Epithelial cell of proximal tubule (primary cell): ENCODE measurements around the gene ATXN7. TPM values are rescaled to one million over a fixed set of nuclear protein-coding genes. Genes with fewer than 3 reads are reported as not detected.

Experiments used
- DNase-seq: peaks from one replicate; pipeline ENCODE4 v3.0.0-alpha.2; 2011; ENCODE audit warnings: low read depth
- H3K4me3 ChIP-seq: 2 replicates; pipeline ENCODE4 v1.5.1; 2011; ENCODE audit warnings: low read depth, mild to moderate bottlenecking, low read length
- total RNA-seq: library from RNA; depleted of rRNA; stranded (reverse); fragments of >200 nt; gene quantifications from 2 replicates; pipeline ENCODE4 v1.2.3, GENCODE V29; 2015
- TF ChIP-seq, protein P1 (sequence below): conservative IDR thresholded peaks from 2 replicates; pipeline ENCODE4 v1.5.1; 2012; ENCODE audit warnings: low read depth, mild to moderate bottlenecking, low read length

Gene ATXN7
- total RNA-seq, 1 donor from 2014 or later, result 16.7 TPM

DNA sequence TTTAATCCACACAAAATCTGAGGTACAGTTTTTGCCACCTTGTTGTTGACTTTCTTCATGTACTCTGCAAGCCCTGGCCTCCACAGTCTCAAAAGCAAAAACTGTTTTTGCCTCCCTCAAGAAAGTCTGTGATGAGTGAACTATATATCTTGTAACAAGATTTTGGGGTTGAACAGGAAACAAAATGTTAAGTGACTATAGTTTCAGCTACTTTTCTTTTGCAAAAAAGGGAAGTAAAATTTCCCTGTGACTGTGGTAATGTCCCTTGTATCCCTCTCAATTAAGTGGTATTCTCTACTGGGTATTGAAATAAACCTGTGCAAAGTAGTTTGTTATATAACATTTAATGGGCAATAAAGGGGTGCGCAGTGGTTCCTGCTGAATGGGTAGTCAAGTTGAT lies 69.8 kb downstream of the ATXN7 start:
- no peak overlapping the region for H3K4me3 ChIP-seq
- TF ChIP-seq, protein P1, sequence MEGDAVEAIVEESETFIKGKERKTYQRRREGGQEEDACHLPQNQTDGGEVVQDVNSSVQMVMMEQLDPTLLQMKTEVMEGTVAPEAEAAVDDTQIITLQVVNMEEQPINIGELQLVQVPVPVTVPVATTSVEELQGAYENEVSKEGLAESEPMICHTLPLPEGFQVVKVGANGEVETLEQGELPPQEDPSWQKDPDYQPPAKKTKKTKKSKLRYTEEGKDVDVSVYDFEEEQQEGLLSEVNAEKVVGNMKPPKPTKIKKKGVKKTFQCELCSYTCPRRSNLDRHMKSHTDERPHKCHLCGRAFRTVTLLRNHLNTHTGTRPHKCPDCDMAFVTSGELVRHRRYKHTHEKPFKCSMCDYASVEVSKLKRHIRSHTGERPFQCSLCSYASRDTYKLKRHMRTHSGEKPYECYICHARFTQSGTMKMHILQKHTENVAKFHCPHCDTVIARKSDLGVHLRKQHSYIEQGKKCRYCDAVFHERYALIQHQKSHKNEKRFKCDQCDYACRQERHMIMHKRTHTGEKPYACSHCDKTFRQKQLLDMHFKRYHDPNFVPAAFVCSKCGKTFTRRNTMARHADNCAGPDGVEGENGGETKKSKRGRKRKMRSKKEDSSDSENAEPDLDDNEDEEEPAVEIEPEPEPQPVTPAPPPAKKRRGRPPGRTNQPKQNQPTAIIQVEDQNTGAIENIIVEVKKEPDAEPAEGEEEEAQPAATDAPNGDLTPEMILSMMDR, result no peak
- no peak for DNase-seq

DNA sequence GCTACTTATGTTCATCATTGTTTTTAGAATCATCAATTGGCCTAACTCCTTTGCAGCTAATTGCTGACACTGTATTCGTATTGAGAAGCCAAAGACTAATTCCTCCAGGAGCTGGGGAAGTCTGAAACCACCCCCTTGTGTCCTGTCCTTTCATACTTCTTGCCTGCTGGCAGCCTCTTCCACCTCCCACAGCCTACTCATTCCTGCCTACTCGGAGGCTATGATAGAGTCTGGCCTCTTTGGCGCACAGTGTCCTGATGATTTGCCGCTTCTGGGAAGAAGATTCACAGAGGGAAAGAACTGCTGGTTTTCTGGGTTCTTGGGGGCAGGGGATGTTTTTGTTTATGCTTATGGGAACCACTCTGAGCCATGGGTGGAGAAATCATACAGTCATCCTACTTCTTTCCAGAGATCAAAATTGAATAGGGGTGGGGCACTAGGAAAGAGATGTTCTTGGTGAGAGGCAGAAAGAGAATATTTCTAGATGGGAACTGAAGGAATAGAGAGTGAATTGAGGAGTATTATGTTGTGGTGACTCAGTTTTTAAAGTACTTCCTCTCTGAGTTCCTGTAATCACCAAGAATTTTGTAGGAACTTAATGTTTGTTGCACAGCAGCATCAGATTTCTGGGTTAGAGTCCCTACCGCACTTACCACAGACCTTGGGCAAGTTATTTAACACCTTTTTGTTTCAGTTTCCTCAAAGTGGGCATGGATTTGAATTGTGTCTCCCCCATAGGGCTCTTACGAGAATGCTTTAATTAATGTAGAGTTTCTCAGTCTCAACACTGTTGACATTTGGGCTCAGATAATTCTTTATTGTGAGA lies 70.6 kb downstream of the ATXN7 start:
- TF ChIP-seq, protein P1, result no peak
- H3K4me3 ChIP-seq, result no peak overlapping the region
- no peak for DNase-seq

DNA sequence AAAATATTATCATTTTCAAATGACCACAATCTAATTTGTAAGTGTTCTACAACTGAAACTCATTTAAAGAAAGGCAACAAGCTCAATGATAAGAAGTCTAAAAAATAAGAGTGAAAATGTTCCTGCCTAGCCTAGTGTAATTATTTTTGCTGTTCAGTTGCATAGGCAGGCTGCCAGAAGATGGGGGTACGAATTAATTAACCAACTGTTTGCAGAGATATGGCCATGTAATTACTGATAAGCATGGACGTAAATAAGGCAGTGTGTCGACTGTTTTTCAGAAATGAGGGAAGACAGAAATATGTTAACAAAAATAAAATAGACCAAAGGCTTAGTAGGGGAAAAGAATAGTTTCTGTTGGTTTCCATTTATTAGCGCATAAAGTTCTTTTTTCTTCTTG lies 73.3 kb downstream of the ATXN7 start:
- TF ChIP-seq, protein P1, result no peak

DNA sequence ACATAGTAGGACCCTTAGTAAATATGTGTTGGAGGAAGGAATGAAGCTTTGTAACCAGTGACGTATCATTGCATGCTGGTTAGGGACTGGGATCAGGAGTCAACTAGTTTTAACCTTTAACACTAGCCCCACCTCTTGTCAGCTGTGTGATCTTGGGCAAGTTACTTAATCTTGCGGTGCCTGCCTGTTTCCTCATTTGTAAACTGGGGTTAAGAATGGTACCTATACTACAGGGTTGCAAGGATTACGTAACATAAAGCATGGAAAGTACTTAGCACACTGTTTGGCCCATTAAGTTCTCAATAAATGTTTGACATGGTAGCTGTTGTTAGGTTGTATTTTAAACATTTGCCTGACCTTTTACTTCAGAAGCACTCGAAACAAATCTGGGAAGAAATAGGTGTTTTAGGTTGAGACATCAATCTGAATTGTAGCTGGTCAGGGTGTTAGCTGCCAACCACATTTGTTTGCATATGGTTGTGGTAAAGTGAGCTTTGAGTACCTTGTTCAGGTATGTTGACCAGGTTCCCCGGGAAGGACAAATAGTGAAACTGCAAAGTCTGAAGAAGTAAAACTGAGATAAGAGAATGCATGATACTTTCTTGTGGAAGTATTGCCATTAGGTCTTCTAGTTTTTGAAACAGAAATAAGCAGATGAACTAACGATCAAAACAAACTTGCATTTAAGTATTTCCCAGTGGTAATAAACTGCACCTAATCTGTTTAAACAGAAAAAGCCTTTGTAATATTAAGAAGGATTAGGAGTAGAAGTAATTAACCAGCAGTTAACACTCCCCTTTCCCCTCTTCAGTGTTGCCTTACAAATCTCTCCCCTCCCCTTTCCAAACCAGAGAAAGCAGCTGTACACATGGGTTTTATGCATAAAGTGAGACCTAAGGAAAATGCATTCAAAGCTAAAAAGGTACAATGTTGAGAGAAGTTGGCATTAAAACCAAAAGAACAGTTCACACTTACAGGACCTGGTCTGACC lies 74.3 kb downstream of the ATXN7 start:
- TF ChIP-seq, protein P1, result no peak
- no peak for DNase-seq
- H3K4me3 ChIP-seq, result no peak overlapping the region

More for the DNA sequence above, 73.3 kb downstream of the ATXN7 start:
- H3K4me3 ChIP-seq, result no peak overlapping the region
- DNase-seq, result no peak

DNA sequence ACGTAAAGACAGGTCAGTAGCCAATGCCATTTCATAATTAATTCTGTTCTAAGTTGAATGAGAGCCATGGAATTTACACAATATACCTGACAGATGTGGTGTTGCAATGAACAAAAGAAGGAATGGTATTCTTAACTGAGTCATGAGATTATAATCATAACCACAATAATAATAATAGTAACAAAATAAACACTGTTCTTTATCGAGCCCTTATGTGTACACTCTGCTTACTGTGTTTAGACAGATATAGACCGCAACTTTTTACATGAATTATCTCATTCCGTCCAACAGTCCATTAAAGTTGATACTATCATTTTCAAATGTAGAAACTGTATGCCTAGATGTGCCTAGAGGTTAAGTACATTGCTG lies 76.7 kb downstream of the ATXN7 start:
- no peak overlapping the region for H3K4me3 ChIP-seq
- DNase-seq, result no peak
- TF ChIP-seq, protein P1, result no peak

DNA sequence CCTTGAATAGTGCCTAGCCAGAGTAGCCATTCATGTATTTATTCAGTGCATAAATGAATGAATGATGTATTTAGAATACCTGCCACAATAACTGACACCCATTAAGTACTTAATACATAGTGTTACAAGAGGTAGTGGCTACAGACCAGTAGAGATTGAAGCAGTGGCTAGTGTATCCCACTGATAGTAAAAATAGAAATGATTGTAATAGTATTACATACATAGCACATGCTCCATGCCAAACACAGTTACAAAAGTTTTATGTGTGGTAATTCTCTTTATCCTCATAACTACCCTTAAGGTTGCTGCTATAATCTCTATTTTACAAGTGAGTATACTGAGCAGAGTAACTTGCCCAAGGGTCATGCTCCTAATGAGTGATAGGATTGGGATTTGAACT lies 78.9 kb downstream of the ATXN7 start:
- TF ChIP-seq, protein P1, result no peak
- H3K4me3 ChIP-seq, result no peak overlapping the region

More for the DNA sequence above, 78.9 kb downstream of the ATXN7 start:
- no peak for DNase-seq
